ENCODE data around the gene MEIS1.

GRCh38 chr2:66555501-66556324 lies 120.8 kb downstream of the MEIS1 start:
- TF ChIP-seq CTCF (IDR thresholded peaks at IDR 0.05) (no peak), POLR2A (IDR thresholded peaks at IDR 0.05) (no peak)
